OCI-LY7 (cell line): ENCODE results near the gene TMEM271. TPM values are rescaled to one million over a fixed set of nuclear protein-coding genes. Genes with fewer than 3 reads are reported as not detected.

Experiments
- total RNA-seq, 2 experiments: library from RNA; depleted of rRNA in 1 of 2; stranded (reverse); fragments of >200 nt in 1 of 2; shearing (Covaris generic) in 1 of 2; gene quantifications; 2 replicates each; pipeline ENCODE4 v1.2.3, GENCODE V29; 2014 to 2022

The TMEM271 gene
- total RNA-seq, 2 experiments from 2014 or later, result not detected

Other genes with a start within 250 kb of the TMEM271 start
- gene ZNF141, start 238.5 kb downstream of the TMEM271 start, total RNA-seq (2014; rRNA removed; shearing (Covaris generic)), result 26.9 and 27.9 TPM in 2 replicates
- 19.8 and 26.9 TPM in 2 replicates for gene ZNF141, start 238.5 kb downstream of the TMEM271 start, total RNA-seq (2022)
- gene ZNF721, start 77.1 kb downstream of the TMEM271 start, total RNA-seq (2014; rRNA removed; shearing (Covaris generic)), result 48.1 and 51.1 TPM in 2 replicates
- 64.1 and 67.2 TPM in 2 replicates for gene ZNF721, start 77.1 kb downstream of the TMEM271 start, total RNA-seq (2022)
- gene PIGG, start 77.1 kb downstream of the TMEM271 start, total RNA-seq (2014; rRNA removed; shearing (Covaris generic)), result 30.9 and 32.0 TPM in 2 replicates
- 60.6 and 60.7 TPM in 2 replicates for gene PIGG, start 77.1 kb downstream of the TMEM271 start, total RNA-seq (2022)
- not detected in 2 replicates for gene PDE6B, start 49.3 kb upstream of the TMEM271 start, total RNA-seq (2014; rRNA removed; shearing (Covaris generic))
- gene PDE6B, start 49.3 kb upstream of the TMEM271 start, total RNA-seq (2022), result not detected in 2 replicates
- gene ATP5ME, start 98.0 kb upstream of the TMEM271 start, total RNA-seq (2014; rRNA removed; shearing (Covaris generic)), result 388 and 420 TPM in 2 replicates
- 276 and 359 TPM in 2 replicates for gene ATP5ME, start 98.0 kb upstream of the TMEM271 start, total RNA-seq (2022)
- 23.0 and 24.4 TPM in 2 replicates for gene MYL5, start 98.2 kb upstream of the TMEM271 start, total RNA-seq (2014; rRNA removed; shearing (Covaris generic))
- 62.2 and 67.4 TPM in 2 replicates for gene MYL5, start 98.2 kb upstream of the TMEM271 start, total RNA-seq (2022)
- not detected in 2 replicates for gene SLC49A3, start 112.9 kb upstream of the TMEM271 start, total RNA-seq (2014; rRNA removed; shearing (Covaris generic))
- gene SLC49A3, start 112.9 kb upstream of the TMEM271 start, total RNA-seq (2022), result not detected in 2 replicates
- gene PCGF3, start 129.5 kb upstream of the TMEM271 start, total RNA-seq (2014; rRNA removed; shearing (Covaris generic)), result 33.8 and 43.7 TPM in 2 replicates
- gene PCGF3, start 129.5 kb upstream of the TMEM271 start, total RNA-seq (2022), result 45.9 and 50.2 TPM in 2 replicates
- gene CPLX1, start 249.8 kb upstream of the TMEM271 start, total RNA-seq (2014; rRNA removed; shearing (Covaris generic)), result 0.25 and 0.57 TPM in 2 replicates
- 0.21 and 0.28 TPM in 2 replicates for gene CPLX1, start 249.8 kb upstream of the TMEM271 start, total RNA-seq (2022)